HG02973 (cell line): Measurements from ENCODE around the gene SPTAN1.
"Not testable (repeated sequence)": the region's sequence is repeated elsewhere in the genome, so short reads cannot be mapped to it uniquely, and the experiment has no call there.

ENCODE experiments used
- ATAC-seq: cut with Tn5 transposase; IDR thresholded peaks from one replicate; pipeline ENCODE4 v1.9.1; 2021; ENCODE audit warnings: moderate library complexity; ENCODE audit not compliant: unreplicated experiment

The SPTAN1 gene

GRCh38 chr9:128552153-128552743 lies at the start of gene SPTAN1:
Gene SPTAN1 (plus strand): TSS chr9:128552587. CDS start chr9:128566741, 14,154 bp downstream.
- ATAC-seq: peak; percentile 65

DNA sequence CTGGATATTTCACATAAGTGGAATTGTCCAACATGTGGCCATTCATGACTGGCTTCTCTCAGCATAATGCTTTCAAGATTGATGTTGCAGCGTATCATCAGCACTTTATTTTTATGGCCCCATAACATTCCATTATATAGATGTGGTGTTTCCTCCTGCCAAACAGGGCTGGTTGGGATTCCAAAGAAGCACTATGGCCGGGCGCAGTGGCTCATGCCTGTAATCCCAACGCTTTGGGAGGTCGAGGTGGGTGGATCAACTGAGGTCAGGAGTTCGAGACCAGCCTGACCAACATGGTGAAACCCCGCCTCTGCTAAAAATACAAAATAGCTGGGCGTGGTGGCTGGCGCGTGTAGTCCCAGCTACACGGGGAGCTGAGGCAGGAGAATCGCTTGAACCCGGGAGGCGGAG lies 49.0 kb upstream of the SPTAN1 start:
- not testable (repeated sequence) for ATAC-seq

DNA sequence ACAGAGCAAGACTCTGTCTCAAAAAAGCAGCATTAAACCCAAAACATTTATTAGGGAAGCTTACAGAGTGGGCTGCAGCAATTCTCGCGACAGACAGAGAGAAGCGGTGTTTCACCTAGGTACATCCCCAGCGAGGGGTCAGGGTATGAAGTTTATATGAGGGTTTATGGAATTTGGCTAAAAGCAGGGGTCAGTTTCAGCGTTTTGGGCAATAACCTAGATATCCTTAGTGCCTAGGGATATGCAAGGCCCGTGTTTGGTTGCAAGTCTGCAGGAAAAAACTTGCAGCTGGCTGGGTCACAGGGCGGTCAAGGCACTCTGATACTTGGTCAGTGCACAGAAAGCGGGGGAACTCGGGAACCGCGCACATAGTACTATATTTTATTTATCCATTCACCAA lies 48.5 kb upstream of the SPTAN1 start:
- ATAC-seq: no peak

- peak; percentile 80 for ATAC-seq
Measured at GRCh38 chr9:128504485-128505413, 47.6 kb upstream of the SPTAN1 start, which contains the start of gene GLE1. Gene GLE1 (plus strand): TSS chr9:128504719. CDS start chr9:128504806, 87 bp downstream.

GRCh38 chr9:128505414-128505765 lies 47.0 kb upstream of the SPTAN1 start:
- ATAC-seq: no peak

DNA sequence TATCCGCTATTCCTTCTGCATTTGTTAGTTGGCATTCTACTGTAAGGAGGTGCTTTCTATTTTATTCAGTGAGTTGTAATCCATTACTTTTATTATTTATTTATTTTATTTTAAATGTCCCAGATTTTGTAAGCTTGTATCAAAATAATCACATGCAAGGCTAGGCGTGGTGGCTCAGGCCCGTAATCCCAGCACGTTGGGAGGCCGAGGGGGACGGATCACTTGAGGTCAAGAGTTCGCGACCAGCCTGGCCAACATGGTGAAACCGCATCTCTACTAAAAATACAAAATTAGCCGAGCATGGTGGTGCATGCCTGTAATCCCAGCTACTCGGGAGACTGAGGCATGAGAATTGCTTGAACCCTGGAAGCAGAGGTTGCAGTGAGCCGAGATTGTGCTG lies 46.5 kb upstream of the SPTAN1 start:
- ATAC-seq: not testable (repeated sequence)

DNA sequence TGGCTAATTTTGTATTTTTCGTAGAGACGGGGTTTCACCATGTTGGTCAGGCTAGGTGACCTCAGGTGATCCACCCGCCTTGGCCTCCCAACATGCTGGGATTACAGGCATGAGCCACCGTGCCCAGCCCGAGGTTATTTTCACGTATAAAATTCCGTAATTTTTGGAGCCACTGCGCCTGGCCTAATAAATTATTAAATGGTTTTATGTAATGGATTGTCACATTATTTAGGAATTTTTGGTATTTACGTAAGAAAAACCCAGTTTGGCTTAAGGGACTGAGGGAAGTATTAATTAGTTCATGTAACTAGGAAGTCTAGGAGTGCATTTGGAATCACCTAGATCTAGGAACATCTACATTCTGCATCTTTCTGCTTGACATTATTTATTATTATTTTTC lies 39.6 kb upstream of the SPTAN1 start:
- ATAC-seq: no peak

GRCh38 chr9:128521956-128522355 lies 30.4 kb upstream of the SPTAN1 start:
- ATAC-seq: no peak

DNA sequence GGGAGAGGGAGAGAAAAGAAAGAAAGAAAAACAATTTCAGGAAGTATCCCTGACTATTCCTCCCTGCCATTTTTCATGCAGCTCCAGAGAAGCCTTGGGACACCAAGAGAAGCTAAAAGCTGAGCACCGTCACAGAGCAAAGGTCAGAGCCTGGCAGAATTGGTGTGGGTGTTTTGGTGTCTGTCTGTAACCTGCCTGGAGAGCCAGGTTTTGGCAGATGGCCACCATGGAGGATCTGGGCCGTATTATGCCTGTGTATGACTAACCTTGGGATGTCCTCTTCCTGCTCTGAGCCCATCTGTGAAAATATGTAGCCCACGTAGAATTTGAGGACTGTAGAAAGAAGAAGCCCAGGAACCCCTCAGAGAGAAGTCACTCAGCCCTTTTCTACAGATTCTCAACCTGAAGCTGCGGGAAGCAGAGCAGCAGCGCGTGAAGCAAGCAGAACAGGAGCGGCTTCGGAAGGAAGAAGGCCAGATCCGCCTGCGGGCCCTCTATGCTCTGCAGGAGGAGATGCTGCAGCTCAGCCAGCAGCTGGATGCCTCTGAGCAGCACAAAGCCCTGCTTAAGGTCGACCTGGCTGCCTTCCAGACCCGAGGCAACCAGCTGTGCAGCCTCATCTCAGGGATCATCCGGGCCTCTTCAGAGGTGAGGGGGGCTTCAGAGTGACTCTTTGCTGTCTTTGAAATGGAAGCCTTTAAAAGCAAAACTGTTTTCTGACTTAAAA lies 29.0 kb upstream of the SPTAN1 start:
- ATAC-seq: no peak

DNA sequence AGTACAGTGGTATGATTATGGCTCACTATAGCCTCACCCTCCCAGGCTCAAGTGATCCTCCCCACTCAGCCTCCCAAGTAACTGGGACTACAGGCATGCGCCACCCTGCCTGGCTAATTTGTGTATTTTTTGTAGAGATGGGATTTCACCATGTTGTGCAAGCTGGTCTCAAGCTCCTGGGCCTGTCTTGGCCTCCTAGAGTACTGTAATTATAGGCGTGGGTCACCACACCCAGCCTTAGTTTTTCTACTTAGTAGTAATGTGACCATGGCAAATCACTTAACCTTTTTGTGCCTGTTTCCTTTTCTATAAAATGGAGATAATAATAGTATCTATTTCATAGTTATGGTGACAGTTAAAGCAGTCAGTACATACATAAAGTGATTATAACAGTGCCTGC lies 25.7 kb upstream of the SPTAN1 start:
- no peak for ATAC-seq

- no peak for ATAC-seq
Measured at GRCh38 chr9:128528445-128529160, 23.8 kb upstream of the SPTAN1 start.

GRCh38 chr9:128529191-128529590 lies 23.2 kb upstream of the SPTAN1 start:
- ATAC-seq: no peak

- no peak for ATAC-seq
Measured at GRCh38 chr9:128532581-128532980, 19.8 kb upstream of the SPTAN1 start.

GRCh38 chr9:128540634-128541360 lies 11.6 kb upstream of the SPTAN1 start:
- no peak for ATAC-seq

DNA sequence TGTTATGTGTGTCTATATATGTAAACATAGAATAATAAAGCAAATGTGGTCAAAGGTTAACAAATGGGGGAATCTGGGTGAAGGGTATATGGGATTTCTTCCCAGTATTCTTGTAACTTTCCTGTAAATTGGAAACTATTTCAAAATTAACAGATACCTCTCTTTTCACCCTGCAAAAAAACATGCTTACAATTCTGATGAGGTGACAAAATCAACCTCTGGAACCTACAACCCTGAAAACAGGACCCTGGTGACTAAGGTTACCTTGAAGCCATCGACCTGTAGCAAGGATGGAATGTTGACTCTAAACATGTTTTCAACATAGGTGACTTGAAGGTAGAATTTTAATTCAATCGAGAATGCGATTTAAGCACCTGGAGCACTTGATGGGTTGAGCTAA lies 5.9 kb upstream of the SPTAN1 start:
- ATAC-seq: no peak

- ATAC-seq: no peak
Measured at GRCh38 chr9:128548876-128549275, 3.5 kb upstream of the SPTAN1 start.

DNA sequence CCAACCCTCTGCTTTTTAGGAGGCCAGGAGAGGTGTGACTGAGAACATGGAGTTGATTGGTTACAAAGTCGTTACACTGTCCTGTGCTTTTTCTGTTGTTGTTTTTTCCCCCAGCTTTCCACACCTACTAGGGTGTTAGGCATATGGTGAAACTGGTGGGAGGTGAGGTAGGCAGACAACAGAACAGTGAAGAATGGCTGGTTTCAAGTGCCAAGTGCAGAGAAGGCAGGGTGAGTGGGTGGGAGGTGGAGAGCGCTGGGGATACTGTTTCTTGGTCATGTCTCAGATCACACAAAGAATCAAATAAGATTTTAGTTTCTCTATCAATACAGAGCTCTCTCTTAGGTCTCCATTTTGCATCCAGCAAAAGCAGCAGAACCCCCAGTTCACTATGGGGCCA lies 2.2 kb upstream of the SPTAN1 start:
- no peak for ATAC-seq

DNA sequence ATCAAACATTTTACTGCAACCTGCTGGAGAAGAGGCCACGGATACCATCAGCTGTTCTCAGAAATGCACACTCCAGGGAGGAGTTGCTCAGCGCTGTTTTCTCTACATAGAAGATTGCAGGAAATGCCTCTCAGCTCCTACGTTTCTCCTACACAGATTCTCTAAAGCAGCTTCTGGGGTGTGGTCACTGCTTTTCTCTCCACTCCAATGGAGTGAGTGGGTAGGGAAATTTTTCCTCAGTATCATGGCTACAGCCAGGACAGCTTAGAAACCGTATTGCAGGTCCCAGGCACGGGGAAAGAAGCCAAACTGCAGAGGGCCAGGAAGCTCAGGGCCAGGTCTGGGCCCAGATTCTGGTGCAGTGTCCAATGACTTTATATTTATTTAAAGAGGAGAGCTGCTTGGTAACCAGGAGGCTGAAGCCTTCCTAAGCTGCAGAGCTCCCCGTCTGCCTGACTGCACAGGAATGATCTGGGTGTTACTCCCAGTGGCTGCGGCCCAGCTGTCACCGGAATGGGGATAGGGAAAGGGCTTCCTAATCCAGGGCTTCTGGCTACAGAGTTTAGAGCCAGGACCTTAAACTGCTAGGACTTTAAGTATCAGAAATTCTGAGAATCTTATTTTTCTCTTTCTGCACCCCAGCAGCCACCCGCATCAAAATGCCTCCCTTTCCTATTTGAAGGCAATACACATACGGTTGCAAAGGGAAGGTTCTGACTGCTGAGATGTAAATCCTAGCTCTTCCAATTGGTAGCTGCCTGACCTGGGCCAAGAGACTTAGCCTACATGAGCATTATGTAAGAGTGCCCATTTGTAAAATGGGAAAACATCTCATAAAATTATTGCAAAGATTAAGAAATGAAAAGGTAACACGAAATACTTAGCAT lies 1.4 kb upstream of the SPTAN1 start:
- ATAC-seq: no peak

DNA sequence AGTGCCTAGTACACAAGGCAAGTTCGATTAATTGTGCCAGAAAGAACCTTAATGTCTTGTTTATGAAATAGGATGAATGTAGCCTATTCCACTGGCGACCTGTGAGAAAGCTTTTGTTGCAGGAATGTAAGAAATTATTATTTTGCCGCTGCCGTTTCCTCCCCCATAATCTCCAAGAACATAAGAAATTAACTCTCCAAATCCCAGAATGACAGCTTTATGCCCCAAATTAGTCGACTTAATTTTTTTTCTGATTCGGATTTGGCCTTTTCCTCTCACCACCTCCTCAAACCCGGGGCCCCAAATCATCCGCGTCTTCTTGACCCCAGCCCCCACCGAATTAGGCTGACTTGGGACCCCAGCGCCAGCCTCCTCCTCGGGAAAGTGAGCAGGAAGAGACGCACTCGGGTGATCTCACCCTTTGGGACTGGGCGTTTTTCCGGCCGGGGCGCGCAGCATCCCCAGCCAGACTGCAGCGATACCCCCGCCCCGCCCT lies 682 bp upstream of the SPTAN1 start:
- no peak for ATAC-seq
